ENCODE results near the gene MBNL1. TPM values are rescaled to one million over a fixed set of nuclear protein-coding genes. Genes with fewer than 3 reads are reported as not detected.
A peak's percentile ranks its signal among the peaks of the same experiment; 100 is the strongest.

MBNL1 gene
- total RNA-seq, 4 donors from 2014 or later: 346 to 530 (median 397) TPM

DNA sequence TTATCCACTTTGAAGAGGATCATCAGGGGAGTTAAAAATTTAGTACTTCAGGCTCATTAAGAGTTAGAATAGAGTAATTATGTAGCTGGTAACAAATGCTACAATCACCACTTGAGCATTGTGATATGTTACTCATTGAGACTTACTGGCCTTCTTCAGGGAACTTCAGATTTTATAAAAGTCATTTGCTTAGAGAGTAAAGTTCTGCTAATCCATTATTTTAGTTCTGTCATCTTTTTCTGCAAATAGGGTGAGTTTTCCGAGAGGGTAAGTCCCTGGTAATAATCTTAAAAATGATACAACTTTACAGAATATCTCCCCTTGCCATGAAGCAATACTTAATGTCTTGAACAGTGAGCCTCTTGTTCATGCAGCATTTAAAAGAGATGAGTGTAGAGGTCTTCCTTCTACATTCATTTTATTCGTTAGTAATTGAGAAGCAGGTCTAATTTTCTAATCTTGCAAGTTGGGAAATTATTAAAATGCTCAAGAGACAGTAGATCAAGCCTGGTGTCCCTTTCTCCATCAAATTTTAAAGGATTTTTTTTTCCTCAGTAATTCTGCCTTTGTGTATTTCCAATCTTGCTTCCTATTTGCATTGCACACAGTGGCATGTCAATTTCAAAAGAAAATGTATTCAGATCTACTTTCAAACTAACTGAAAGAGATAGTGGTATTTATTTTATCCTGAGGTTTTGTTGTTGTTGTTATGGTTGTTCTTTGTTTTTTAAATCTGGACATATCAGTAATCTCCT lies 52.6 kb downstream of the MBNL1 start:
- ATAC-seq (ENCODE audit: low FRiP score) (no peak), DNase-seq (ENCODE audit: low spot score) (no peak)
- TF ChIP-seq, protein P1, sequence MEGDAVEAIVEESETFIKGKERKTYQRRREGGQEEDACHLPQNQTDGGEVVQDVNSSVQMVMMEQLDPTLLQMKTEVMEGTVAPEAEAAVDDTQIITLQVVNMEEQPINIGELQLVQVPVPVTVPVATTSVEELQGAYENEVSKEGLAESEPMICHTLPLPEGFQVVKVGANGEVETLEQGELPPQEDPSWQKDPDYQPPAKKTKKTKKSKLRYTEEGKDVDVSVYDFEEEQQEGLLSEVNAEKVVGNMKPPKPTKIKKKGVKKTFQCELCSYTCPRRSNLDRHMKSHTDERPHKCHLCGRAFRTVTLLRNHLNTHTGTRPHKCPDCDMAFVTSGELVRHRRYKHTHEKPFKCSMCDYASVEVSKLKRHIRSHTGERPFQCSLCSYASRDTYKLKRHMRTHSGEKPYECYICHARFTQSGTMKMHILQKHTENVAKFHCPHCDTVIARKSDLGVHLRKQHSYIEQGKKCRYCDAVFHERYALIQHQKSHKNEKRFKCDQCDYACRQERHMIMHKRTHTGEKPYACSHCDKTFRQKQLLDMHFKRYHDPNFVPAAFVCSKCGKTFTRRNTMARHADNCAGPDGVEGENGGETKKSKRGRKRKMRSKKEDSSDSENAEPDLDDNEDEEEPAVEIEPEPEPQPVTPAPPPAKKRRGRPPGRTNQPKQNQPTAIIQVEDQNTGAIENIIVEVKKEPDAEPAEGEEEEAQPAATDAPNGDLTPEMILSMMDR (IDR thresholded peaks at IDR 0.05): no peak

DNA sequence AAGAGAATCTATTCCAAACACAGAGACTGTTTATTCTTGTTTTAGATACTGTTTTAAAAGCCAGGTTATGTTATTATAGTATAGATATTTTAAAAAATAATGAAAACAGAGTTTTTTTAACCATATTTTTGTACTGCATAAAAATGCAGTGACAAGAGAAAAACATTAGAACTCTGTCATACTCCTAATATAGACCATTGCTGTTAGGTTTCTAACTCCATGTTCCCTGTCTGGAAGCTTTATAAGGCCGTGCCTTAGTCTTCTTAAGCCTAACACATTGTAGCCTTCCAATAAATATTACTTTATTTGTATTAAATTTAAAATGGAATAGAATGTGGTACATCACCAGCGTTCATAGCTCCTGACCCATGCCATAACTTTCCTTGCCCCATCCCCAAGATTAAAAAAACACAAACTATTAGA lies 53.2 kb downstream of the MBNL1 start:
- DNase-seq (ENCODE audit: low spot score) (no peak), ATAC-seq (ENCODE audit: low FRiP score) (no peak)

DNA sequence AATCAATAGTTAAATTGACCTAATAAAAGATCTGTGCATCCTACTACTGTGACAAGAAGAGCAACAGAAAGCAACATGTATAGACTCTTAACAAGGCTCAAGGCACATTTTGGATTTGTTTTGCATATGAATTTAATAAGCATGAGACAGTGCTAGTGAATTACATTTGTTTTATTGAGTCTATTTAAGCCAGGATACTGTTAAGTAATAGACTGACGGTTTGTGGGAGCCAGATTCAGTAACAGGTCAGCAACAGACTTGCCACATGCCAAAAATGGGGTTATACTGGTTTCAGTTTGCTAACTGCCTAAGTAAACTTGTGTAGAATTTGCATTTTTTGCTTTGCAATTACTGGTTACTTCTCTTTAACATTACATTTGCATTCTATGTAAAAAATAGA lies 54.0 kb downstream of the MBNL1 start:
- DNase-seq (ENCODE audit: low spot score) (no peak), ATAC-seq (ENCODE audit: low FRiP score) (no peak)
- TF ChIP-seq, protein P1 (IDR thresholded peaks at IDR 0.05): no peak

More for the DNA sequence above, 53.2 kb downstream of the MBNL1 start:
- TF ChIP-seq, protein P1 (IDR thresholded peaks at IDR 0.05): no peak

DNA sequence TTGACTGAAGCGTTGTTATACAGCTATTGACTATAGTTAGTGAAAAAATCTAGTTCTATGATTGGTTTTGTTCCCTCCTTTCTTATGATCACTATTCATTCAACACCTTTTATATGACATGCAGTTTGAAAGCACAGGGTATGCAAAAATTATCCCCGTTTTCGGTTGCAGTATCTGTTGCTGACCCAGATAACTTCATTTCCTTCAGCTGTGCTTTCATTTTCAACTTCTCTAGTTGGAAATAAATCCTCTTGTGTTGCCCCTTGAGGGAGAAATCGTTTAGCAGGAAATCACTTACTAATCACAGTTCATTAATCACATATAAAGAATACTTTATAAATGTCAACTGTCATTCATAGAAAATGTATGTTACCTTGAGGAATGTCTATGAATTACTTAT lies 55.1 kb downstream of the MBNL1 start:
- TF ChIP-seq, protein P1 (IDR thresholded peaks at IDR 0.05): no peak
- ATAC-seq (ENCODE audit: low FRiP score) (no peak), DNase-seq (ENCODE audit: low spot score) (no peak)

DNA sequence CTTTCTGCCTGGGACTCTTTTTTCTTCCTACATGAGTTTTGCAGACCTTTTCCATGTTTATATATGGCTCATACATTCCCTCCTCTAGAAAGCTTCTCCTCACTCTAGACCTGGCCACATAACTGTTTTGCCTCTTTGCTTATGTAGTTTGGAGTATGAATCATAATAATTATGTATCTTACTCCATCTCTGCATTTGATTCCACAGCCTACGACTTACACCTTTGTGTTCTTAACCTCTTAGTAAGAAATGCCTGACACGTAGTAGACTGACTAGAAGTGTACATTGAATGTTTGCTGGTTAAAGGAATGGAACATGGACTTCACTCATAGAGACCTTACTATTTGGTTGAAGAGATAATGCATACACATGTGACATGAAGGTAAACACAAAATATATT lies 56.4 kb downstream of the MBNL1 start:
- no peak for DNase-seq (ENCODE audit: low spot score)
- no peak for ATAC-seq (ENCODE audit: low FRiP score)
- TF ChIP-seq, protein P1 (IDR thresholded peaks at IDR 0.05): no peak

DNA sequence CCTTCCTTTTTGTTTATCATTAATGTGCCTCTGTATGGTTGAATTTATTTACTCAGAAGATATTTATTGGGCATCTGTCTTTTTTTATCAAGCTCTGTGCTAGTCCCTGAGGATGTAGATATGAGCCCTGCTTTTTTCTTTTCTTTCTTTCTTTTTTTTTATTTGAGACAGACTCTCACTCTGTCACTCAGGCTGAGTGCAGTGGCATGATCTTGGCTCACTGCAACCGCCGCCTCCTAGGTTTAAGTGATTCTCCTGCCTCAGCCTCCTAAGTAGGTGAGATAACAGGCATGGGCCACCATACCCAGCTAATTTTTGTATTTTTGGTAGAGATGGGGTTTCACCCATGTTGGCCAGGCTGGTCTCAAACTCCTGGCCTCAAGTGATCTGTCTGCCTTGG lies 58.5 kb downstream of the MBNL1 start:
- ATAC-seq (ENCODE audit: low FRiP score) (no peak), DNase-seq (ENCODE audit: low spot score) (no peak)
- TF ChIP-seq, protein P1 (IDR thresholded peaks at IDR 0.05): no peak

DNA sequence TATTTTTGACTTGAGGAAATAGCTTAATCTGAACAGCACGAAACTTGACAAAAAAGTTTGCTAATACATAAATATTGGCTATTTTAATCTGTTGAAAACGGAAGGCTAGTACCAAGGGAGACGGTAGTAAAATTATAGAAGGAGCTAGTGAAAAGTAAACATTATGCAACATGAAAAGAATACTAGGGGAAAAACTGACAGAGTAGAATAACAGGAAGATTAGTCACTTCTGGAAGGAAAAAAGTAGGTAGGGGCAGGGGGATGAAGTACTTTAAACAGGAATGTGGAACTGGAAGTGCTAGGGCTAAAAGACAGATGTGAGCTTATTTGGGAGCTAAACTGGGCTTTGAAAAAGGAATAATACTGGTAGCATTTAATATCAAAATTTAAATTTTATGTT lies 60.1 kb downstream of the MBNL1 start:
- DNase-seq (ENCODE audit: low spot score) (no peak), ATAC-seq (ENCODE audit: low FRiP score) (peak; percentile 53)
- TF ChIP-seq, protein P1 (IDR thresholded peaks at IDR 0.05): no peak
